GM21737 (cell line): ENCODE measurements around the gene PIP4K2A.
A peak's percentile ranks its signal among the peaks of the same experiment; 100 is the strongest.

Source experiments
- ATAC-seq: cut with Tn5 transposase; IDR thresholded peaks from one replicate; pipeline ENCODE4 v1.9.1; 2021; ENCODE audit warnings: mild to moderate bottlenecking, moderate library complexity; ENCODE audit not compliant: unreplicated experiment

Gene PIP4K2A

GRCh38 chr10:22623633-22624253 is 90.6 kb downstream of the PIP4K2A start:
- ATAC-seq, result no peak

- ATAC-seq, result no peak
These were observed 92.1 kb downstream of the PIP4K2A start for GRCh38 chr10:22622242-22622806.

- no peak for ATAC-seq
These were observed 92.7 kb downstream of the PIP4K2A start for GRCh38 chr10:22621726-22622125.

GRCh38 chr10:22620929-22621328 is 93.4 kb downstream of the PIP4K2A start:
- ATAC-seq, result no peak

- ATAC-seq, result no peak
These were observed 94.1 kb downstream of the PIP4K2A start for GRCh38 chr10:22620140-22620857.

- no peak for ATAC-seq
These were observed 95.3 kb downstream of the PIP4K2A start for GRCh38 chr10:22619101-22619500.

- no peak for ATAC-seq
These were observed 96.1 kb downstream of the PIP4K2A start for GRCh38 chr10:22618078-22618785.

- ATAC-seq, result no peak
These were observed 96.9 kb downstream of the PIP4K2A start for GRCh38 chr10:22617516-22617915.

- no peak for ATAC-seq
These were observed 97.3 kb downstream of the PIP4K2A start for GRCh38 chr10:22617051-22617450.

- peak; percentile 50 for ATAC-seq
These were observed 98.4 kb downstream of the PIP4K2A start for GRCh38 chr10:22615819-22616499.

- ATAC-seq, result no peak
These were observed 99.3 kb downstream of the PIP4K2A start for GRCh38 chr10:22615101-22615500.

GRCh38 chr10:22613011-22613410 is 101.4 kb downstream of the PIP4K2A start:
- no peak for ATAC-seq

GRCh38 chr10:22612318-22612717 is 102.1 kb downstream of the PIP4K2A start:
- ATAC-seq, result no peak

GRCh38 chr10:22611425-22612115 is 102.8 kb downstream of the PIP4K2A start:
- ATAC-seq, result no peak

GRCh38 chr10:22610610-22611009 is 103.8 kb downstream of the PIP4K2A start:
- no peak for ATAC-seq

GRCh38 chr10:22609719-22610465 is 104.5 kb downstream of the PIP4K2A start:
- ATAC-seq, result no peak

- no peak for ATAC-seq
These were observed 105.1 kb downstream of the PIP4K2A start for GRCh38 chr10:22609251-22609650.

- no peak for ATAC-seq
These were observed 107.1 kb downstream of the PIP4K2A start for GRCh38 chr10:22607261-22607660.

GRCh38 chr10:22606164-22606614 is 108.2 kb downstream of the PIP4K2A start:
- ATAC-seq, result peak; percentile 86

- ATAC-seq, result peak; percentile 33
These were observed 109.2 kb downstream of the PIP4K2A start for GRCh38 chr10:22605168-22605567.
